ENCODE measurements around the gene CBY3. TPM values are rescaled to one million over a fixed set of nuclear protein-coding genes. Genes with fewer than 3 reads are reported as not detected.
"Not testable (repeated sequence)": the region's sequence is repeated elsewhere in the genome, so short reads cannot be mapped to it uniquely, and the experiment has no call there.

CBY3 gene
- total RNA-seq: not detected

DNA sequence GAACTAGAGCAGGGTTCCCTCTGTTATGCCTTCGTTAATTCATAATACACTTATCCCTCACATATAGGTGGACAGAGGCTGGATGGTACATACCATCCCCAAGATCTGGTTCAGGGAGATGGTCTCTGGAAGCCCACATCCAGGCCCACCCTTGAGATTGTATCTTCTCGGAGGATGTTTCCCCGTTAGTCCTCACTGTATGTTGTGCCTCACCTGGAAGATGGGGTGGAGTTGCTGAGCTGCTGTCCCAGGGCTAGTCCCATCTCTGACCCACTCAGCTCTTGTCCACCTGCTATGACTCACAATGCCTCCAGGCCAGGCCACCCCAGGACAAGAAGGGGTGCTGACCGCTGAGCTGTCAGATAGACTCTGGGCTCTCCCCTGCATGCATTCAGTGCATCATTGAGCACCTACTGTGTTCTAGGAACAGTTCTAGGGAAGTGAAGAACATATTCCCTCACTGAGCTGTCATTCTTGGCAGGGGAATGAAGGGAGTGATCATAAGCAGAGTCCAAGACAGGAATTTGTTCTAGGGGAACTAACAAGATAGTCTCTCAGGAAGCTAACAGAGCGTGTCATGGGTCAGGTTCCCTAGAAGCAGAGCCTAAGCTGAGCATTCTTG is at the start of gene CBY3:
Gene CBY3 (minus strand): TSS at position 255 of the 622 bp plus-strand sequence. CDS start 116 bp downstream, at position 139.
- no peak for ATAC-seq

DNA sequence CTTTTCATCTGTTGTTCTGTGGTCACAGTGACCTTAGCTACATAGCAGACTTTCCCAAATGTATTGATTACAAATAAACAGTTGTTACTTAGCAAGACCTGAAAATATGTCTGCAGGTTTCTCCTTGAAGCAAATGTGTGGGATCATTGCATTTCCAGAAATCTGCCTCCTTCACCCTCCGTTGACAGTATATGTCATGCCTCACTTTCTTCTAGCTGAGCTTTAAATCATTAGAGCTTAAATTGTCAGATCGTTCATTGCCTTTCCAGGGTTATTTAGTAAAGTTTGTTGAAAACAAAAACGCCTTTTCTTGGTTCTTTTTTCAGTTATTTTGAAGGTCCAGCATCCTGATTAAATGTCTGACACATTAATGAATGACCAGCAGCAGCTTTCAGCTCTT is 49.5 kb upstream of the CBY3 start:
- no peak for ATAC-seq

DNA sequence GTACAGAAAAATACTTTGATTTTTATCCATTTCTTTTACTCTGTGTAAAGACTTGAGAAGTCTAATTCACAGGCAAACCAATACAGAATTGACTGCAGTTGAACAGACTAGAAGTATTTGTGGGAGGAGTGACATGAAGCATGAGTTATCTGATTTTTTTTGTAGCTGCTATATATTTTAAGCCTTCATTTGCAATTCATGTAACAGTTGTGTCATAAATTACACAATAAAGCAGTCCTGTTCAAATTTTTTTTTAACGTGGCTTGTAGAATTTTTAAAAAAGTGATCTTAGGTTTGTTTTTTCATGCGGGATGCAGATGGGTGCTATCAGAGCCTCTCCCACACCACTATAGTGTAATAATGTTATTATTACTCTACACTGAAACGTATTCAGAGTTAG is 48.9 kb upstream of the CBY3 start:
- ATAC-seq: no peak

DNA sequence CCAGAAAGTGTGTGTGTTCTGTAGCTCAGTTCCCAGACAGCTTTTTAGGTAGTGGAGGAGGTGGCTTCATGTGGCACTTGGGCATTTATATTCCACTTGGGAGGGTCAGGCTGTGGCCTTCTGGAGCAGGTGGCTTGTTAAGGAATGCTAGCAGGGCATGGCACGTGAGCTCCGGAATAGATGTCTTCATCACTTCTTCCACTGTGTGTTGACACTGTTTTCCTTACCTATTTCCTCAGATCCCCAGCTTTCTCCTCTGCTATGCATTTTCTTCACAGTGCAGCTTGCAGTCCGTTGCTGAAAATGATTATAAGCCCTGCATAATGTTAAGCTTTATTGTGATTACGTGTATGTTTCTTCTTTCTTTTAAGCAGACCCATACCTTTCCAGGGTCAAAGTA is 48.5 kb upstream of the CBY3 start:
- ATAC-seq: no peak

DNA sequence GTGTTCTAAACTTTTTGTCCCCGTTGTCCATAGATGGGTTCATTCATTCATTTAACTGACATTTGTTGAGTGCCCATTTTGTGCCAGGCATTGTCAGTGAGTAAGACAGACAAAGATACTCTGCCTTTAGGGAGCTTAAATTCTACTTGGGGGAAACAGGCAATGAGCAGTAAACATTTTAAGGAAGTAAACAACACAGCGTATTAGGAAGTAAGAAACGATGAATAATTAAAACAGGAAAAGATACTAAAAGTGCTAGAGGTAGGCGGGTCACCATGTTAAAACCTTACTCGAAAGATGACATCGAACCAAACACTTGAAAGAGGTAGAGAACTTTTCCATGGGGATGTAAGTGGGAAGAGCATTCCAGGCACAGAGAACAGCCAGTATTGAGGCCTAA is 46.3 kb upstream of the CBY3 start:
- no peak for ATAC-seq

DNA sequence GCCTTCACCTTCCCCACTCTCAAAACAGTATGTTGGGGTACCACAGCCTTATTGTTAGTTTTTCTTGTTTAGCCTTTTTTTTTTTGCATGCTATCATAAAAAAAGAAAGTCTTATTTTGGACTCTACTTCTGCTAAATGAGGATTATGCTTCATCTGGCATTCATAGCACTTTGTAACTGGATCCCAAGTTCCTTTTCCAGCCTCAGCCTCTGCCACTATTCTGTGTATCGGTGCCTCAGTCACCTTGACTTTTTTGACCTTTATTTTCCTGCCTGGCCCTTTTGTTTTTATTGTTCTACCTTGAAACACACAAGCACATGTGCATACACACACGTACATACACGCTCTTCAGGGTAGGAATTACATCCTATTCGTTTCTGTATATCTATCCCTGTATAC is 43.3 kb upstream of the CBY3 start:
- ATAC-seq: no peak

DNA sequence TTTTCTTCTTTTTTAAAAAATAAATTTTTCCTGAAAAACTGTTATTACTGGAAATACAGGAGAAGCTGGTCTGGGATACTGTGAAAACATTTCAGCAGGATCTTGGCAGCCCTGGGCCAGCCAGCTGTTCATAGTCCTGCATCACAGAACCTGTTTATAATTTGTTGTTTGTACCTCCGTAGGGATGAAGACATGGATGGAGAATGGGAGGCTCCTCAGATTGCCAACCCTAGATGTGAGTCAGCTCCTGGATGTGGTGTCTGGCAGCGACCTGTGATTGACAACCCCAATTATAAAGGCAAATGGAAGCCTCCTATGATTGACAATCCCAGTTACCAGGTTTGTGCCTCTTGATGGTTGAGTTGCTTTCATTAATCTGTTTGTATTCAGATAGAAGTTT is 39.4 kb upstream of the CBY3 start:
- ATAC-seq: no peak

DNA sequence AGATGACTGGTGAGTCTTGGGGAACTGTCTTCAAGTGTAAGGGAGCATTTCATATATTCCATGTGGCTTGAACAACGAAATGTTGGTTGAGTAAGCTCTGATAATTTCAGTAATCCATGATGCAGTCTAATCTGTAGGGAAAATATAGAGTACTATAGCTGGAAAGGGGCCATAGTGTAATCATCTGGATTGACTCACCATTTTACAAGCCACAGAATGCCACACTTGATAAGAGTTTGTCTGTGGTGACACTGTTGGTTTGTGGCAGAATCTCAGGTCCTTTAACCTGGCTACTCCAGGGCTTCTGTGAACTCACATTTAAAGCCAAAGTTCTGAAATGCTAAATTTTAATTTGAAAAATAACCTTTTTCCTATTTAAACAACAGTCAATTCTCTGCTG is 35.5 kb upstream of the CBY3 start:
- ATAC-seq: no peak

DNA sequence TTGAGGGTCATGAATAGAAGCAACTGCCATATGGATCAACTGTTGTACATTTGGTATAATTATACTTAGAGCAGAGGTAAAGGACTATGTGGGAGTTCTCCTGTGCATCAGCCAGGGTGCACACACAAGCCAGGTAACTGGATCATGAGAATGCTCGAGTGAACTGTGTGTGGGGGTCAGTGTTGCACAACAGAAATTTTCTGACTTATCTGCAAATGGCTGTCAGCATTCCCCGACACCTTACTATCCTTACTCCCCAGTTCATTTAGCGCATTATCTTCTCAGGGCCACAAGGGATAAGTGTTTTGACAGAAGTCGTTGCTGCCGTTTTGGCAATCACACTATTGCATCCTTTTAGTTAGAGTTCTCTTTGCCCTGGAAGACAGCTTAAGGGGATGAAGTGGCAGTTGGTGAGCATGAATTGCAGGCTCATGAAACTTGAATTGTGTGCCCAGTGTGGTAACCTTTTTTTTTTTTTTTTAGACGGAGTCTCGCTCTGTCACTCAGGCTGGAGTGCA is 19.6 kb upstream of the CBY3 start:
- ATAC-seq: no peak

DNA sequence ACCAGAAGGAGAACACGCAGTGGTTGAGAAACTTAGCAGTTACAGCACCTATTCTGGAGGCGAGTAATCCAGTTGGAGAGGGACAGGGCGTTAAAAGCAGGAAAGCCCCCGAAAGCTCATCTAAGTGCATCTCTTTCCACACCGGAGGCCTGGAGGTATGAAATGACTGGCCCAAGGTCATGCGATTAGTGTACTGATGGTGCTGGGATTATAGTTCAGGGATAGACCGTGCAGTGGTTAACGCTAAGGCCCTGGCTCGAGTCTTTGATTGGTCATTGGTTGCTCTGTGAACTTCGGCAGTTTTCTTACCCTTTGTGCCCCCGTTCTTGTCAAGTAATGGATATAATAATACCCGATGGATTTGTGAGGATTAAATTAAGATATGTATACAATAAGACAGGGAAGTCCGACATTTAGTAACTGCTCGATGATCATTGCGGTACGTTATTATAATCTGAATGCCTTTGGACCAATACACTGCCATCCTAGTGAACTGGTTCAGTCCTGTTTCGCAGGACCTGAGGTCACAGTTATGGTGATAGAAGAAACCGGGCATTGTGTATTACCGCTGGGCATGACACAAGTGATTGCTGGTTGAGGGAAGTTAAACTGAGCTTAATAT is 18.9 kb upstream of the CBY3 start:
- ATAC-seq: peak; percentile 6

DNA sequence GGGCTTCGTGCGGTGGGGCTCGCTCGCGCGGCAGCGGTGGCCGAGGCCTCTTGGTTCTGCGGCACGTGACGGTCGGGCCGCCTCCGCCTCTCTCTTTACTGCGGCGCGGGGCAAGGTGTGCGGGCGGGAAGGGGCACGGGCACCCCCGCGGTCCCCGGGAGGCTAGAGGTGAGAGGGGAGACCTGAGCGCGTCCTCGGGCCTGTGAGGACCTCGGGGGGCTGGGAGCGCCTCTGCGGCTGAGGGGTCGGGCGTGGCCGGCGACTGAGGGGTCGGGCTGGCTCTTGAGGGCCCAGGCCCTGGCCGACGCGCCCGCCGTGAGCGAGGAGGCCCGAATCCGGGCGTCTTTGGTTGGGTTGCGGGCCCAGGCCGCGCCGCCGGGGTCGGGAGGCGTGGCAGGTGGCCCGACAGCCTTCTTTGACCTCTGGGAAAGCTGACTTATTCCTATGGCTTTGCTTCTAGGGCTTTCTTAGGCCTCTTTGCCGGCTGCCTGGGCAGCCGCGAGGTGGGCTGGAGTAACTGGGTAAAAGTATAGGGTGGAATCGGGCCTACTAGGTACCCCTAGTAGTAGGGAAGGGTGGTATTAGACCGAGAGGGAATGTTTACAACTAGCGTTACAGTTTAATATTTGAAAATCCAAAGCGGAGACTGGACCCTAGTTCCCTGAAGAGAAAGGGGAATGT is 18.2 kb upstream of the CBY3 start, which contains the start of gene CANX:
Gene CANX (plus strand): TSS at position 33 of the 681 bp plus-strand sequence. CDS start 6,715 bp downstream, outside the sequence.
- ATAC-seq: peak; percentile 14

DNA sequence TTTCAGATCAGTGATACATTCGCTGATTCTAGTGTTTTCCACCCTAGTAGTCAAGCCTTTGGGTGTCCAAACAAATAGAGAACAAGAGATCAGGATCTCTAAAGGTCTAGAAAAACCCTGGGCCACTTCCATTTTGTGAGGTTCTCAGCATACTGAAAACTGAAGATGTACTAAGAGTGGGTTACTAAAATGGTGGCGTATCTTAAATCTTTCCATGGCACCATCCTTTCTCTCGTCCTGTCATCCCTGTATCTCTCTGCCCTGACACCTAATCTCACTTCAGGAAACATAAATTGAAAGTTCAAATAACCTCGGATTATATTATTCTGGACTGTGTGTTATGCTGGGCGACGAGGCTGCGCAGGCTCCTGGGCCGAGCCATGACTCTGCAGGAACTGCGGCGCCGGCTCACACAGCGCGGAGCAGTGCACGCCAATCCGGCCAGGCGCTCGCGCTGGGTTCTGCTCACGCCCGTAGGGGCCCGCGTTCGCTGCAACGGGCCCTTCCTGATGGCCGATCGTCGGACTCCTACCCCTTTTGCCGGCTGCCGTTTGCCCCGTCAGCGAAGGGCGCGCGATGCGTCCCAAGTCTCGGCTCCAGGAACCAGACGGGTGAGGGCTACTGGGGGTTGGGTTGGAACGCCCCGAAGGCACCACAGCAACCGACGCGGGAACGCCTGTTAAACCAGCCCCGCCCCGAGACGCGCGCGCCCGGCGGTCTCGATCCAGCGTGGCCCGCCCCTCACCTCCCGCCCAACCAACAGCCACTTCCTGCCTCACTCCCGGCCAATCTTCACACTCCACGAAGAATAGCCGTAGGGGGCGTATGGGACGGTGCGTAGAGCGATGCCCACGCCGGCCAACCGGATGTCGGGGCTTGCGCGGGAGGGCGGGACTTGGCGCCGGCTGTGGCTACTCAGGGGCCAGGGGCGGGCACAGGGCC is 17.4 kb upstream of the CBY3 start:
- peak; percentile 98 for ATAC-seq

DNA sequence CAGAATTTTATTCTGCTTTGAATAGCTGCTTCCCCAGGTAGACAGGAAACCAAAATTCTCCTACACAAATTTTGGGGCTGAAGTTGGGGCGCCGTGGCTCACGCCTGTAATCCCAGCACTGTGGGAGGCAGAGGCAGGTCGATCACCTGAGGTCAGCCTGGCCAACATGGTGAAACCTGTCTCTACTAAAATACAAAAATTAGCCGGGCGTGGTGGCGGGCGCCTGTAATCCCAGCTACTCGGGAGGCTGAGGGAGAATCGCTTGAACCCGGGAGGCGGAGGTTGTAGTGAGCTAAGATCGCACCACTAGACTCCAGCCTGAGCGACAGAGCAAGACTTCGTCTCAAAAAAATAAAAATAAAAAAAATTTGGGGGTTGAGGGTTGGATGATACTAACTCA is 16.7 kb upstream of the CBY3 start:
- ATAC-seq: not testable (repeated sequence)

DNA sequence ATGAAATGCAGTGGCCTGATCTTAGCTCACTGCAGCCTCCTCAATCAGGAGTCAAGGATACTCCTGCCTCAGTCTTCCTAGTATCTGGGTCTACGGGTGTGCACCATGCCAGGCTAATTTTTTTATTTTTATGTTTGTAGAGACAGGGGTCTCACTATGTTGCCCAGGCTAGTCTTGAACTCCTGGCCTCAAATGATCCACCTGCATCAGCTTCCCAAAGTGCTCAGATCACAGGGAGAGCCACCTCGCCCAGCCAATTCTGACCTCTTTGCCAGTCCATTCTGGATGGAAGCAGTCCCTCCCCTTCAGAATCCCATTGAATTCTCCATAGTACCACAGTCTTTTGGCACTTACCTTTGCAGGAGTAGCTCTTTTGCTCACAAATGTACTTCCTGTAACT is 16.3 kb upstream of the CBY3 start:
- no peak for ATAC-seq

DNA sequence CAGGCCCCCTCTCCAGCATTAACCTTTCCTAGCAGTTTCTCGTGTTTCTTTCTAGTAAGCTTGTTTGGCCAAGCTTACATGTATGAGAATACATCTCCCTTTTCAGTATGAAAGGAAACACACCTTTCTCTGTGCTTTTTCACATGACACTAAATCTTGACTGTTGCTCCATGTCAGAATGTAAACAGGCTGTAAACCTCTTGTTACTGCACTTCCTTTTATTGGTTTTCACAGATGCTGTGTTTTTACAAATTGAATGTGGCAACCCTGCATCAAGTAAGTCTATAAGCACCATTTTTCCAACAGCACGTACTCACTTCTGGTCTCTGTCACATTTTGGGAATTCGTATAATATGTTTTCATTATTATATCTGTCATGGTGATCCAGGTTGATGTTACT is 15.8 kb upstream of the CBY3 start:
- no peak for ATAC-seq

DNA sequence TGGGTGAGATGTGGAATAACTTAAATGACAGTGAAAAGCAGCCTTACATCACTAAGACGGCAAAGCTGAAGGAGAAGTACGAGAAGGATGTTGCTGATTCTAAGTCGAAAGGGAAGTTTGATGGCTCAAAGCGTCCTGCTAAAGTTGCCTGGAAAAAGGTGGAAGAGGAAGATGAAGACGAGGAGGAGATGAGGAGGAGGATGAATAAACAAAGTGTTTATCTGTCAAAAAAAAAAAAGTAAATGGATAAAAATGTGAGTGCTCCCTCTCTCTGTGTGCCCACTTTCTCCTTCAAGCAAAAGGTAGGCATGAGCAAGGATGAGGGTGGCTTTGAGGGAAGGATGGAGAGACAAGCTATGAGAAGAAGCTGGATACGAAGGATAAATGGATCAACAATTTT is 13.7 kb upstream of the CBY3 start:
- no peak for ATAC-seq

DNA sequence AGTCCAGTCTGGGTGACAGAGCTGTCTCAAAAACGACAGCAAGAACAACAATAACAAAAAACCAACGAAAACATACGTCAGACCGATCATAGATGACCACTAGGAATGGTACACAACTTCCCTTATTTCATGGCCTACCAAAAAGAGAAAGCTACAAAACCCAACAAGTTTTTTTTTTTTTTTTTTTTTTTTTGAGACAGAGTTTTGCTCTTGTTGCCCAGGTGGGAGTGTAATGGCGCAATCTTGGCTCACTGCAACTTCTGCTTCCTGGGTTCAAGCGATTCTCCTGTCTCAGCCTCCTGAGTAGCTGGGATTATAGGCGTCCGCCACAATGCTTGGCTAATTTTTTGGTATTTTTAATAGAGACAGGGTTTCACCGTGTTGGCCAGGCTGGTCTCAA is 8.4 kb upstream of the CBY3 start:
- not testable (repeated sequence) for ATAC-seq

DNA sequence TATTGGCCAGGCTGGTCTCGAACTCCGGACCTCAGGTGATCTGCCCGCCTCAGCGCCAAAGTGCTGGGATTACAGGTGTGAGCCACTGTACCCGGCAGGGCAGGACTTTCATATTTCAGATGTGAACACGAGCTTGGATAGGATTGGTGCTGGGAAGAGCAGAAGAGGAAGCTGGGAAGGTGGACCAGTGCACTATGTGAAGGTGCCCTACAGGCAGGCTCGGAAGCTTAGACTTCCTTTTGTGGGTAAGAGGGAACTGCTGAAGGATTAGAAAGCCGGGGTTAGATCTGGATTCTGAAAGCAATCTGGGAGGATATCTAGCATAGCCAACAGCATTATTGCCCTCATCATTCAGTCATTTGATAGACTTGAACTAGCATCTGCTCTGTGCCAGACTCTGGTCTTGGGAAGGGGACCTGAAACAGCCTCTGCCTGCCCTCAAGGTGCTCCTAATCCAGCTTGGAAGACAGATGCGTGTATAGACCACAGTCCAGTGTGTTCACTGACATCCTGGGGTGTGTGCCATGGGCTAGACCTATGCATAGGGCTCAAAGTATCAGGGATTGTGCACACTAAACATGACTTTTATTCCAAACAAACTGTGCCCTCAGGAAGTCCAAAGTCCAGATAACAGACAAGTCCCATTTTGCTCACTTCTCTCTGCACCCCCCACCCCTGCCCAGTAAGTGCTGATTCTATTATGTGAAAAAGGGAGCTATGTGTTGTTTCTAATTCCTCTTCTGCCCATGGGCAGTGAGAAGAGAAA is 637 bp downstream of the CBY3 start:
- ATAC-seq: no peak

DNA sequence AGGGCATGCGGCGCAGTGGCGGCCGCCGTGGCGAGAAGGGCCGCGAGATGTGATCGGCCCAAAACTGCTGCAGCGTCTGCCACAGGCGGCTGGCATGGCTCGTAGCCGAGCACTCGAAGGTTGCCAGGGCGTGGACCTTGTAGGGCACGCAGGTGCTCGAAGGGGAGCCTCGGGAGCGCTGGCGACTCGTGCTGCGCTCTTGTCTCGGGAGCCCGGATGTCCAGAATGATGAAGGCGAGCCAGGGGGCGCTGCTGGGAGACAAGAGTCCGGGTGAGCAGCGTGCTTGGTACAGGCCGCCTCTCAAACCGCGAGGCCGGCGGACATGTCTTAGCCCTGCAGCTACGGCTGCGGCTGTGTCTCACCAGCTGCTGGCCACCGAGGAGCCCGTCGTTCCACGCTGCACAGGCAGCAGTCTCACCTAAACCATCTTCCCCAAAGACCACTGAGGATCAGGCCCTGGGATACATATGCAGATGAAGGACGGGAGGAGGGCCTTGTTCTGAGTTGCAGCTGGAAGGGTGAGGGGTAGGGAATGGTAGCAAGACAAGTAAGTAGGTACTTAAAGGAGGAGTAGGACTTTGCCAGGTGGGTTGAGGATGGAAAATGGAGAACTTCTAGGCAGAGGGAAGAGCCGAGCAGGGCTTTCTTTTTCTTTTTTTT is 1.7 kb downstream of the CBY3 start:
- peak; percentile 39 for ATAC-seq

DNA sequence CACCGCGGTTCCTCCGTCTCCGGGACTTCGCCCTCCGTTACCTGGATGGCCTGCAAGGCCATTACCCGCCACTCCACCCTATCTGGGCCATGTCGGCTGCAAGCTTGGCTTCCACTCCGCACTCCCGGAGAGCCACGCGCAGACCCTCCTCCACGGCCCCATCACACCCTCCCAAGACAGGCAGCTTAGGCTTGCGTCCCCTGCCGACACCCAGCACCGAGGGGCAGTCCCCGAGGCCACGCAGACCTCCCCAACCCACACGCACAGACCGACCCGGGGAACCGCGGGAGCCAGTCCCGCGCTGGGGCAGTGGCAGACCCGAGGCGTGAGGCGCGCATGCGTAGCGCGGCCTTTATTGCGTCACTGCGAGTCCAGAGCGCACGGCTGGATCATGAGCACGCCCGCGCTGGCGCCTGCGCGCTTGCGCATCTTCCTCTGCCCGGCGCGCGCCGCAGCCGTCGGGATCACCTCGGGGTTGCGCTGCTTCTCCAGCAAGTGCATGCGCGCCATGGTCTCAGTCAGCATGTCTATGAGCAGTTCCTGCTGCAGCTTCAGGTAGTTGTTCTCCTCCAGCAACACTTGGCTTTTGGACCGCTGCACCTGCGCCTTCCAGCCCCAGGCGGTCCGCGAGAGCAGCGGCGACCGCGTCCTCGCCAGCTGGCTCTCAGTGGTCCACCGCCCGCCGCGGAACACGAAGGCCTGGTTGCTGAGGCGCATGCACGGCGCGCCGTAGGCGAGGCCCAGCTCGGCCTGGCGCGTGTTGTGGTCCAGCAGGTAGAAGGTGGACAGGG is 2.4 kb downstream of the CBY3 start:
- ATAC-seq: peak; percentile 97
